ENCODE data around the gene LRTM1. TPM values are rescaled to one million over a fixed set of nuclear protein-coding genes. Genes with fewer than 3 reads are reported as not detected.

The LRTM1 gene
- total RNA-seq, 2 donors from 2014 or later = not detected

- intact Hi-C loops (cut with DNase I) = loop anchor here (10.0 kb wide), 2 partner anchors 235 to 365 kb away; no protein-coding TSS in a partner anchor
- DNase-seq (ENCODE audit: low spot score) = no peak
Observed at GRCh38 chr3:54949491-54950044, 21.7 kb upstream of the LRTM1 start.

- no peak for DNase-seq (ENCODE audit: low spot score)
- intact Hi-C loops (cut with DNase I) = loop anchor here in 1 of 2 donors (10.0 kb wide), 1 partner anchor 373 kb away; no protein-coding TSS in a partner anchor
Observed at GRCh38 chr3:54941690-54942362, 14.0 kb upstream of the LRTM1 start.

GRCh38 chr3:54940971-54941370 is 13.1 kb upstream of the LRTM1 start:
- no peak for DNase-seq (ENCODE audit: low spot score)
- intact Hi-C loops (cut with DNase I) = loop anchor here in 1 of 2 donors (10.0 kb wide), 1 partner anchor 374 kb away; no protein-coding TSS in a partner anchor

GRCh38 chr3:54939557-54940300 is 11.9 kb upstream of the LRTM1 start:
- intact Hi-C loops (cut with DNase I) = loop anchor here in 1 of 2 donors (10.0 kb wide), 1 partner anchor 375 kb away; no protein-coding TSS in a partner anchor
- no peak for DNase-seq (ENCODE audit: low spot score)

- intact Hi-C loops (cut with DNase I) = no loop called here
Observed at GRCh38 chr3:54936561-54936960, 8.7 kb upstream of the LRTM1 start.

GRCh38 chr3:54935869-54936268 is 8.0 kb upstream of the LRTM1 start:
- DNase-seq (ENCODE audit: low spot score) = no peak
- intact Hi-C loops (cut with DNase I) = no loop called here

More at GRCh38 chr3:54936561-54936960, 8.7 kb upstream of the LRTM1 start:
- DNase-seq (ENCODE audit: low spot score) = no peak

- no peak for DNase-seq (ENCODE audit: low spot score)
- intact Hi-C loops (cut with DNase I) = no loop called here
Observed at GRCh38 chr3:54932606-54933005, 4.7 kb upstream of the LRTM1 start.

- intact Hi-C loops (cut with DNase I) = no loop called here
- no peak for DNase-seq (ENCODE audit: low spot score)
Observed at GRCh38 chr3:54931182-54931581, 3.3 kb upstream of the LRTM1 start.

- intact Hi-C loops (cut with DNase I) = no loop called here
- DNase-seq (ENCODE audit: low spot score) = no peak
Observed at GRCh38 chr3:54918516-54918915, 9.3 kb downstream of the LRTM1 start.

- no peak for DNase-seq (ENCODE audit: low spot score)
- intact Hi-C loops (cut with DNase I) = no loop called here
Observed at GRCh38 chr3:54917862-54918261, 10.0 kb downstream of the LRTM1 start.

GRCh38 chr3:54917174-54917573 is 10.7 kb downstream of the LRTM1 start:
- intact Hi-C loops (cut with DNase I) = no loop called here

GRCh38 chr3:54916732-54917131 is 11.1 kb downstream of the LRTM1 start:
- intact Hi-C loops (cut with DNase I) = no loop called here

More at GRCh38 chr3:54917174-54917573, 10.7 kb downstream of the LRTM1 start:
- DNase-seq (ENCODE audit: low spot score) = no peak

GRCh38 chr3:54915976-54916375 is 11.9 kb downstream of the LRTM1 start:
- intact Hi-C loops (cut with DNase I) = no loop called here
- no peak for DNase-seq (ENCODE audit: low spot score)

More at GRCh38 chr3:54916732-54917131, 11.1 kb downstream of the LRTM1 start:
- no peak for DNase-seq (ENCODE audit: low spot score)

- intact Hi-C loops (cut with DNase I) = no loop called here
- no peak for DNase-seq (ENCODE audit: low spot score)
Observed at GRCh38 chr3:54915181-54915580, 12.7 kb downstream of the LRTM1 start.

- DNase-seq (ENCODE audit: low spot score) = no peak
- intact Hi-C loops (cut with DNase I) = no loop called here
Observed at GRCh38 chr3:54914180-54914579, 13.7 kb downstream of the LRTM1 start.

GRCh38 chr3:54909191-54909590 is 18.7 kb downstream of the LRTM1 start:
- intact Hi-C loops (cut with DNase I) = no loop called here
- DNase-seq (ENCODE audit: low spot score) = no peak

GRCh38 chr3:54906763-54907162 is 21.1 kb downstream of the LRTM1 start:
- intact Hi-C loops (cut with DNase I) = no loop called here
- DNase-seq (ENCODE audit: low spot score) = no peak

- intact Hi-C loops (cut with DNase I) = no loop called here
- DNase-seq (ENCODE audit: low spot score) = no peak
Observed at GRCh38 chr3:54905920-54906319, 21.9 kb downstream of the LRTM1 start.

GRCh38 chr3:54905261-54905888 is 22.5 kb downstream of the LRTM1 start:
- intact Hi-C loops (cut with DNase I) = no loop called here
- DNase-seq (ENCODE audit: low spot score) = no peak

All from posterior vena cava (tissue), 2 donors.